D721Med (cell line): ENCODE results near the gene SHC2.
A peak's percentile ranks its signal among the peaks of the same experiment; 100 is the strongest.
"Not testable (repeated sequence)": the region's sequence is repeated elsewhere in the genome, so short reads cannot be mapped to it uniquely, and the experiment has no call there.

ENCODE experiments used
- DNase-seq: peaks from one replicate; pipeline ENCODE4 v3.0.0; 2011; ENCODE audit warnings: low spot score; ENCODE audit not compliant: insufficient read length
- FAIRE-seq: peaks from 2 replicates; lab custom pipeline; 2011; peaks lifted over from hg19 to GRCh38; lab: Jason Lieb, UNC
- CTCF ChIP-seq: IDR thresholded peaks from 2 replicates; pipeline ENCODE4 v1.5.1; 2012; ENCODE audit warnings: mild to moderate bottlenecking, control low read depth; ENCODE audit not compliant: insufficient read depth; ENCODE audit errors: missing control alignments

Gene SHC2

GRCh38 chr19:482186-483041 lies 21.6 kb upstream of the SHC2 start:
- no peak for TF ChIP-seq CTCF
- DNase-seq (no peak), FAIRE-seq (no peak)

GRCh38 chr19:481100-481499 lies 20.3 kb upstream of the SHC2 start:
- not testable (repeated sequence) for DNase-seq, FAIRE-seq

GRCh38 chr19:480016-480855 lies 19.4 kb upstream of the SHC2 start:
- no peak for DNase-seq
- no peak for FAIRE-seq
- TF ChIP-seq CTCF = peak; percentile 67

GRCh38 chr19:478976-479375 lies 18.1 kb upstream of the SHC2 start:
- DNase-seq = no peak
- no peak for FAIRE-seq
- no peak for TF ChIP-seq CTCF

- FAIRE-seq (no peak), DNase-seq (no peak)
- no peak for TF ChIP-seq CTCF
These were observed 17.5 kb upstream of the SHC2 start for GRCh38 chr19:478236-478903.

- DNase-seq (no peak), FAIRE-seq (no peak)
- TF ChIP-seq CTCF = no peak
These were observed 14.5 kb upstream of the SHC2 start for GRCh38 chr19:475360-475759.

- FAIRE-seq = no peak
- no peak for DNase-seq
- no peak for TF ChIP-seq CTCF
These were observed 13.6 kb upstream of the SHC2 start for GRCh38 chr19:474126-475078.
